Fibroblast of the aortic adventitia (primary cell): ENCODE data around the gene SPIRE2. TPM values are rescaled to one million over a fixed set of nuclear protein-coding genes. Genes with fewer than 3 reads are reported as not detected.
A peak's percentile ranks its signal among the peaks of the same experiment; 100 is the strongest.

ENCODE experiments used
- DNase-seq: peaks from one replicate; pipeline ENCODE4 v3.0.0-alpha.2; 2010; ENCODE audit warnings: low read depth
- H3K4me3 ChIP-seq: 2 replicates; pipeline ENCODE4 v1.5.1; 2011; ENCODE audit warnings: low read depth, mild to moderate bottlenecking, control low read depth, low read length, moderate library complexity
- CTCF ChIP-seq: IDR thresholded peaks from 2 replicates; pipeline ENCODE4 v1.5.1; 2011; ENCODE audit warnings: mild to moderate bottlenecking, low read length, control low read depth, inconsistent platforms; ENCODE audit not compliant: insufficient read depth
- total RNA-seq: library from RNA; depleted of rRNA; stranded (reverse); fragments of >200 nt; gene quantifications from 2 replicates; pipeline ENCODE4 v1.2.3, GENCODE V29; 2012; ENCODE audit warnings: low replicate concordance

SPIRE2 gene
- total RNA-seq, 1 donor: 2.5 TPM

GRCh38 chr16:89864527-89864820 lies 36.2 kb downstream of the SPIRE2 start:
- H3K4me3 ChIP-seq: no peak overlapping the region
- TF ChIP-seq CTCF: no peak
- peak; percentile 7 for DNase-seq

GRCh38 chr16:89867918-89868317 lies 39.6 kb downstream of the SPIRE2 start:
- no peak for TF ChIP-seq CTCF
- H3K4me3 ChIP-seq: no peak overlapping the region
- no peak for DNase-seq

GRCh38 chr16:89869911-89870310 lies 41.6 kb downstream of the SPIRE2 start:
- DNase-seq: no peak
- no peak overlapping the region for H3K4me3 ChIP-seq
- TF ChIP-seq CTCF: no peak

- no peak for TF ChIP-seq CTCF
- H3K4me3 ChIP-seq: no peak overlapping the region
- DNase-seq: no peak
Measured at GRCh38 chr16:89870440-89870839, 42.2 kb downstream of the SPIRE2 start.

- H3K4me3 ChIP-seq: no peak overlapping the region
- no peak for DNase-seq
- no peak for TF ChIP-seq CTCF
Measured at GRCh38 chr16:89871895-89872294, 43.6 kb downstream of the SPIRE2 start.

GRCh38 chr16:89873109-89873971 lies 45.1 kb downstream of the SPIRE2 start, which contains the start of gene TCF25:
TSS of gene TCF25 (plus strand) at chr16:89873592. CDS start at chr16:89873668, 76 bp downstream.
- DNase-seq: peak; percentile 82
- TF ChIP-seq CTCF: no peak
- H3K4me3 ChIP-seq: peak within 1 kb of the TSS; percentile 86
